GM23338 (cell line): ENCODE measurements around the gene SCCPDH. TPM values are rescaled to one million over a fixed set of nuclear protein-coding genes. Genes with fewer than 3 reads are reported as not detected.

Source experiments
- CREB1 ChIP-seq: fragments of 250-450 bp; sonication (Bioruptor Pico); IDR thresholded peaks from 2 replicates; pipeline ENCODE4 v1.5.0; 2020; ENCODE audit warnings: low read depth, mild to moderate bottlenecking, moderate library complexity
- CTCF ChIP-seq, 2 experiments: fragments of 200-600 bp in 1 of 2; sonication (generic) in 1 of 2; conservative IDR thresholded peaks; 2 replicates each; pipeline versions ENCODE4 v1.5.1 to v1.6.1; 2016 to 2017; ENCODE audit warnings: antibody characterized with exemption in 2 of 2, low read depth in 2 of 2, mild to moderate bottlenecking in 2 of 2, moderate library complexity in 1 of 2
- EZH2phosphoT487 ChIP-seq: fragments of 200-600 bp; sonication (generic); IDR thresholded peaks from one replicate; pipeline ENCODE4 v1.8.1; 2018; ENCODE audit warnings: antibody characterized with exemption; ENCODE audit not compliant: unreplicated experiment
- REST ChIP-seq: IDR thresholded peaks from one replicate; pipeline ENCODE4 v1.6.1; 2018; ENCODE audit warnings: antibody characterized with exemption; ENCODE audit not compliant: unreplicated experiment
- ZNF462 ChIP-seq: fragments of 250-450 bp; sonication (Bioruptor Pico); IDR thresholded peaks from 2 replicates; pipeline ENCODE4 v1.5.0; 2020; ENCODE audit warnings: mild to moderate bottlenecking, moderate library complexity
- polyA plus RNA-seq: library from polyadenylated mRNA; unstranded; fragments of >200 nt; fragmentation: Nextera tagmentation; extraction: Ambion mirVana; gene quantifications from 2 replicates; pipeline ENCODE4 v1.2.1, GENCODE V29; 2016
- total RNA-seq: library from RNA; depleted of rRNA; stranded (reverse); fragments of >200 nt; shearing (Covaris generic); gene quantifications from 2 replicates; pipeline ENCODE4 v1.2.3, GENCODE V29; 2014

Gene SCCPDH
- total and polyA plus RNA-seq, 2 experiments from 2014 or later, result 14.4 to 18.8 TPM

GRCh38 chr1:246778663-246779062, 54.5 kb downstream of the SCCPDH start (continued):
- TF ChIP-seq ZNF462 (CRISPR knock-in tag) (no peak), EZH2phosphoT487 (no peak), CTCF (conservative IDR thresholded peaks at IDR 0.05; ENCODE audit: low read depth in 2 of 2) (no peak), REST (no peak), CREB1 (no peak)
